ENCODE measurements around the gene PINLYP. TPM values are rescaled to one million over a fixed set of nuclear protein-coding genes. Genes with fewer than 3 reads are reported as not detected.
"Not testable (repeated sequence)": the region's sequence is repeated elsewhere in the genome, so short reads cannot be mapped to it uniquely, and the experiment has no call there.

The PINLYP gene
- total RNA-seq, 2 experiments from 2014 or later = 14.9 to 15.1 TPM

DNA sequence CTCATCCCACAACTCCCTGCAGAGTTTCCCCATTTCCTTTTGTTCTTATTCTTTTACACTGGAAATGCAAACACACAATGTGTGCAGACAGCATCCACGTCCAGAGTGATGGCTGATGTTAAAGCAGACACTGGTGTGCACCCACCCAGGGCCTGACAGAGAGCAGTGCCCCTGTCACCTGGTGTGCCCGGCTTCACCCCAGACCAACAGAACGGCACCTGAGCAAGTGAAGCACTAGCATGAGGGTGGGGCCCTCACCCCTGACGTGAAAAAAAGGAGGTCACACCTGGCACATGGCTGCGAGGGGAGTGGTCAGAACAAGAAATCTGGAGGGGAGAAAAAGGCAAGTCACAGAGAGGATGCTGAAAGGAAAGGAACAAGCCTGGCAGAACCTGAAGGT, 30.3 kb upstream of the PINLYP start:
- ChIA-PET POLR2A (no interaction called here), CTCF (interaction anchor here (0.6 kb wide), 1 partner anchor 91 kb away, joined by 3 read pairs; no protein-coding TSS in a partner anchor)

DNA sequence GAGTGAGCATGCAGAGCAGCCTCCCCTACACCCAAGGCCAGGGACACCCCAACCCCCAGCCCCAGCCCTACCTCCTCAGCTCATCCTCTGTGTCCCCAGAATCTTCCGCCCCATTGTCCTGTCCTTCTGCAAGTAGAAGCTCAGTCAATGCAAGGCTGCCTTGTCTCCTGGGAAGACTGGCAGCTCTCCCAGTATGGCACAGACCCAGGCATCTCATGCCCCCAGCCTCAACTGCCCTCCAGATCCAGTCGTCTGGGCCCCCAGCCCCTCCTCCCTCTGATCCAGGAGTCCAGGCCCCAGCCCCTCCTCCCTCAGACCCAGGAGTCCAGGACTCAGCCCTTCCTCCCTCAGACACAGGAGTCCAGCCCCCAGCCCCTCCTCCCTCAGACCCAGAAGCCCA, 29.6 kb upstream of the PINLYP start:
- CTCF ChIA-PET = no interaction called here

DNA sequence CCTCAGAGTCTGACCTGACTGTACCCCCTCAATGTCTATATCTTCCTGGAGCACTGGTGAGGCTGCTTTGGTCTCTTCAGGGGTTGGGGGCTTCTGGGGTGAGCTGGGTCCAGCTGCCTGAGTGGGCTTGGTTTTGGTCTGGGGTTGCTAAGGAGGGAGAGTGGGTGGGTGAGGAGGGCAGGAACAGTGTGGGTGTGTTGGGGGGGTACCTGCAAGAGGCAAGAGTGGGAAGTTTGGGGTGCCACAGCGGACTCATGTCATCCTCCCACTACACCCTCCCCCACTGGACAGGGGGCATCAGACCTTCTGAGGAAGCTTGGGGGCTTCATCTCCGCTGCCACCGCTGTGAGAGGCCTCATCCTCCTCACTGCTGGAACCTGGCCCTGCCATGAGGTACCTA, 29.0 kb upstream of the PINLYP start:
- ChIA-PET POLR2A (no interaction called here), CTCF (interaction anchor here (0.9 kb wide), 1 partner anchor 14 kb away, joined by 3 read pairs; the partner anchor contains the start of gene ZNF575)

More for the DNA sequence above, 29.6 kb upstream of the PINLYP start:
- POLR2A ChIA-PET = no interaction called here

DNA sequence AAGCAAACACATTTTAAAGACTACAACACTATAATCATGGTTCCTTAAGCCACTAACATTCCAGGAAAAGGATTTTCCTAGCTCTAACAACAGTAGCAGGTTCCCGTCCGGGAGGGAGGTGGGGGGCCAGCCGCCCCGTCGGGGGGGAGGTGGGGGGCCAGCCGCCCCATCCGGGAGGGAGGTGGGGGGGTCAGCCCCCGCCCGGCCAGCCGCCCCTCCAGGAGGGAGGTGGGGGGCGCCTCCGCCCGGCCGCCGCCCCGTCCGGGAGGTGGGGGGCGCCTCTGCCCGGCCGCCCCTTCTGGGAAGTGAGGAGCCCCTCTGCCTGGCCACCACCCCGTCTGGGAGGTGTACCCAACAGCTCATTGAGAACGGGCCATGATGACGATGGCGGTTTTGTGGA, 27.7 kb upstream of the PINLYP start:
- CTCF ChIA-PET, POLR2A ChIA-PET: not testable (repeated sequence)

GRCh38 chr19:43548706-43549105, 26.9 kb upstream of the PINLYP start:
- ChIA-PET POLR2A (no interaction called here), CTCF (interaction anchor here (0.7 kb wide), 1 partner anchor 13 kb away, joined by 4 read pairs; no protein-coding TSS in a partner anchor)

DNA sequence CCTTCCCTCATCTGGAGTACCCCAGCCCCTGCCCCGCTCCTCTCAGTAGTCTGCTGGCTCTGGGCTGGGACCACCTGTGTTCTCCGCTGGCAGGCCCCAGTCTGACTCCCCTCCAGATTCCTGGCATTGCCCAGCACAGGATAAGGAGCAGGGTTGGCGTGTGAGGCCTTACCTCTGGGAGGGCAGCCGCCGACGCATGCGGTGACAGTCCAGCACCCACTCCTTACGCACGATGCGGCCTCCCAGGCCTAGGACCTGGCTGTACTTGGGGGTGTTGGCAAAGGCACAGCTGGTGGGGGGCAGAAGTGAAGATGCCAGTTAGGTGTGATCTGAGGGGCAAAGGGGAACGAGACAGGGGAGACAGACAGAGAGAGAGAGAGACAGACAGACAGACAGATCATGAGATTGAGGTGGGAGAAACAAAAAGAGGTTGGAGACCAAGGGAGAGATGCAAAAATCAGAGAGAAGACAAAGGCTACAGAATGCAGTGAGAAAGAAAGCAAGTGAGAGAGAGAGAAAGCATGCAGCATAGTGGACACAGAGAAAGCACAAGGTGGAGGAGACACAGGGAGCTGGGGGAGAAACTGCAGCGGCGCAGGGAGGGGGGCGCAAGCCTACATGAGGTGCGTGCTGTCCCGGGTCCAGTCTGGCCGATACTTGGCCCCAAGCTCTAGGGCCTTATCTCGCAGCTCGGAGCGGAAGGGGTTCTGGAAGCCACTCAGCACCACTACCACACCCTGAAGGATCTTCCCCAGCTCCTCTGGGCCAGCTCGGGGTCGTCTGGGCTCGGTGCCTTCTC, 24.0 kb upstream of the PINLYP start:
- ChIA-PET CTCF (interaction anchor here (1.4 to 1.7 kb wide), 2 partner anchors 19 to 43 kb away, joined by 3 to 5 read pairs; no protein-coding TSS in a partner anchor), POLR2A (no interaction called here)

- CTCF ChIA-PET = interaction anchor here (1.4 to 1.7 kb wide), 2 partner anchors 19 to 42 kb away, joined by 3 to 5 read pairs; no protein-coding TSS in a partner anchor
- POLR2A ChIA-PET = no interaction called here
These were observed 23.5 kb upstream of the PINLYP start for GRCh38 chr19:43552198-43552450.

DNA sequence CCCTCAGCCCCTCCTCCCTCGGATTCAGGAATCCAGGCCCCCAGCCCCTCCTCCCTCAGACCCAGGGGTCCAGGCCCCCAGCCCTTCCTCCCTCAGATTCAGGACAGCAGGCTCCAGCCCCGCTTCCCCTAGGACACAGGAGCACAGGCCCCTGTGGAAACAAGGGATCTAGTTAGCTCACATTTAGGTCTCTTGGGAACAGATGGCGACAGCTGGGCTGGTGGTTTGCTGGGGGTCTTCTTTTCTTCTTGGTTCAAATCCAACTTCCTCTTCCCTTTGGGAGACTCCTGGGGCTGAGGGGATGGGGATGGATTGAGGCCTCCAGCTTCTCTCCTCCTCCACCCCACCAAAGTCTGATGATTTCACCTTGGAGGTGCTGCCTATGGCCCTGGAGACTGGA, 23.0 kb upstream of the PINLYP start:
- POLR2A ChIA-PET = no interaction called here
- CTCF ChIA-PET = interaction anchor here (1.4 to 1.8 kb wide), 2 partner anchors 25 to 42 kb away, joined by 3 to 4 read pairs; no protein-coding TSS in a partner anchor

GRCh38 chr19:43553656-43554055, 21.9 kb upstream of the PINLYP start:
- ChIA-PET POLR2A (interaction anchor here (0.6 kb wide), 1 partner anchor 26 kb away, joined by 3 read pairs; no protein-coding TSS in a partner anchor), CTCF (interaction anchor here (0.7 to 2.5 kb wide), 4 partner anchors 26 to 106 kb away, joined by 3 to 27 read pairs (median 10); partner anchors contain the start of genes IRGQ and ZNF576)

GRCh38 chr19:43554317-43554895, 21.2 kb upstream of the PINLYP start:
- CTCF ChIA-PET = interaction anchor here (0.6 to 2.5 kb wide), 14 partner anchors 11 to 191 kb away, joined by 3 to 27 read pairs (median 4); partner anchors contain the start of genes IRGQ, PHLDB3, ZNF575 and ZNF576
- POLR2A ChIA-PET = interaction anchor here (0.6 to 2.1 kb wide), 3 partner anchors 26 to 40 kb away, joined by 3 to 8 read pairs (median 3); no protein-coding TSS in a partner anchor

DNA sequence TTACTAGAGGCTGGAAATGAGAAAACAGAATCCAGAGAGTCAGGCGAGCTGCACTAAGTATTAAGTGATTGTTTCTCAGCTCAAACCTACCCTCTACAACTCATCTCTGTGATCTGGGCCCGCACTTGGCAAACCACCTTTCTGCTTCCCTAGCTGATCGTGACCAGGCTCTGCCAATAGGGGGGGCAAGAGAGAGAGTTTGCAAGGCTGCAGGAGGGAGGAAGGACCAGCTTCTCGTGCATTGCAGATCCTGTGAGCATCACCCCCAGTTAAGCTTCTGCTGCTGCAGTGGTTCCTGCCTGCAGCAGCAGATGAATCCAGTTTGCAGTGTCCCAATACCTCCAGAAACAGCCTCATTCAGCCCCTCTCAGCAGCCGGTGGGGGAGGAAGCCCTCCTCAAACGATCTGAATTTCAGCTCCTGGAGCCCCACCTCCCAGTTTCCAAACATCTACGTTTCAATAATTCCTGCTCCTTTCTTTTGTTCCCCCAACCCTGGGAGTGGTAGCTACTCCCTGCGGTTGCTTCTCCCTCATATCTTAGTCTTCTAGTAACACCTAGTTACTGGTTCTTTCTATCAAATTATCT, 20.3 kb upstream of the PINLYP start:
- ChIA-PET POLR2A (interaction anchor here (0.6 to 2.1 kb wide), 3 partner anchors 24 to 39 kb away, joined by 3 to 8 read pairs (median 3); no protein-coding TSS in a partner anchor), CTCF (interaction anchor here (0.6 to 2.5 kb wide), 18 partner anchors 10 to 190 kb away, joined by 3 to 27 read pairs (median 4); partner anchors contain the start of genes IRGQ, PHLDB3, ZNF575 and ZNF576)

DNA sequence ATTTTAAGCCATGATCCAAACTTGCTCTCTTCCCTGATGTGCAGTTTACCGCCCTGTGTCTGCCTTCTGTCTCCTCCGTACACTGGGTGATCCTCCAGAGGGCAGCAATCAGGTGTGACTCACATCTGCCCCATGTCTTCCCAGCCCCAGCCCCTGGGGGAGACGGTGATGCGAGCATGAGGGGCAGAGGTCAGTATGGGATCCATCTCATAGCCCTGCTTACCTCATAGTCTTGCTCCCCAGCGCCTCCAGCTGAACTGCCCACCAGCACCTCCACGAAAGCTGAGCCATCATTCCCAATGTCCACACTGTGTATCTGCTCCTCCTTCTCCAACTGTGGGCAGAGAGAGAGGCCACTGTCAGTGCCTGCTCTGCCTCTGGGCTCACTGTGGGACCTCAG, 14.9 kb upstream of the PINLYP start:
- ChIA-PET CTCF (interaction anchor here (0.9 kb wide), 1 partner anchor 36 kb away, joined by 3 read pairs; the partner anchor contains the start of gene ZNF576), POLR2A (no interaction called here)

DNA sequence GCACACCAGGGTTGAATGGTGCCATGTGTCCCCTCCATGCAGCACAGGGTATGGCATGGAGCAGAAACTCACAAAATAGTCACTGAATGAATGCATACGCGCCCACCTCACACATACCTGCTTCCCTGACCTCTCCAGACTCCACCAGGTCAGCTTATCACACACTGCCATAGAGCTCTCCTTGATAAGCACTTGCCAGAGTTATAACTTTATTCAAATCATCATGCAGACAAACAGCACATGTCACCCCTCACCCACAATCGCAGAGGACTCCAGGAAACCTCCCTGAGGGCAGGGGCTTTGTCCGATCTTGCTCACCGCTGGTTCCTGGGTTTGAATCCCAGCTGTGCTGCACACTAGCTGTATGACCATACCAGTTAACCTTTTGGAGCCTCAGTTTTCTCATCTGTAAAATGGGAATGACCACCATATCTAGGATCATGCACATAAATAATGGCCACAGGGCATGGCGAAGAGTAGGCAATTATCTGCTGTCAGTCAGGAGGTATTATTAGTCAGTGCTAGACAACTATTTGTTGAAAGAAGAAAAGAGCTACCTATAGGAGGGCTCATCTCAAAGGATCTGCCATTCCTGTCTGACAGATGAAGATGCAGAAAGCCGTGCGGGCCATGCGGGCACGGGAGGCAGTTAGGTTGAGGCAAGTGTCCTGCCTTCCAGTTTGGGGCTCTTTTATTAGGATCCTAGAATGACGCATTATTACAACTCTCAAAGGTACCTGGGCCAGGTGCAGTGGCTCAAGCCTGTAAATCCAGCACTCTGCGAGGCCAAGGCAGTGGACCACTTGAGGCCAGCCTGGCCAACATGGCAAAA, 14.2 kb upstream of the PINLYP start:
- ChIA-PET POLR2A (no interaction called here), CTCF (interaction anchor here (1.9 kb wide), 1 partner anchor 34 kb away, joined by 8 read pairs; the partner anchor contains the start of gene IRGQ)

- ChIA-PET CTCF (interaction anchor here (1.9 kb wide), 1 partner anchor 33 kb away, joined by 8 read pairs; the partner anchor contains the start of gene IRGQ), POLR2A (interaction anchor here (0.6 kb wide), 1 partner anchor 58 kb away, joined by 4 read pairs; no protein-coding TSS in a partner anchor)
These were observed 13.3 kb upstream of the PINLYP start for GRCh38 chr19:43562226-43562697.

GRCh38 chr19:43562698-43563241, 12.8 kb upstream of the PINLYP start:
- ChIA-PET POLR2A (interaction anchor here (0.6 kb wide), 1 partner anchor 59 kb away, joined by 4 read pairs; no protein-coding TSS in a partner anchor), CTCF (interaction anchor here (1.9 kb wide), 1 partner anchor 32 kb away, joined by 8 read pairs; the partner anchor contains the start of gene IRGQ)

- CTCF ChIA-PET = interaction anchor here (0.9 to 2.7 kb wide), 2 partner anchors 8 to 31 kb away, joined by 3 to 10 read pairs; no protein-coding TSS in a partner anchor
- POLR2A ChIA-PET = interaction anchor here (0.8 kb wide), 1 partner anchor 11 kb away, joined by 3 read pairs; the partner anchor contains the start of genes PINLYP and XRCC1
These were observed 11.7 kb upstream of the PINLYP start for GRCh38 chr19:43563816-43564457.

DNA sequence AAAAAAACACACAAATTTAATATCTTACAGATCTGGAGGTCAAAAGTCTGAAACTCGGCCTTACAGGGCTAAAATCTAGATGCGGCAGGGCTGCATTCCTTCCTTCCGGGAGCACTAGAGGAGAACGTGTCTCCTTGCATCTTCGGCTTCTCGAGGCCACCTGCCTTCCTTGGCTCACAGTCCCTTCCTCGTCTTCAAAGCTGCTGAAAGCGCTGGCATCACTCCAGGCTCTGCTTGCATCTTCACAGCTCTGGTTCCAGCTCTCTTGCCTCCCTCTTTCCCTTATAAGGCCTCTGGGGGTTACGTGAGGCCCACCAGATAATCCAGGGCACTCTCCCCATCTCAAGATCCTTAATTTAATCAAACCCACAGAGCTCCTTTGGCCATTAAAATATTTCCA, 10.8 kb upstream of the PINLYP start:
- ChIA-PET CTCF (interaction anchor here (0.6 to 2.7 kb wide), 2 partner anchors 9 to 44 kb away, joined by 3 to 10 read pairs; no protein-coding TSS in a partner anchor), POLR2A (no interaction called here)

GRCh38 chr19:43569657-43570056, 5.9 kb upstream of the PINLYP start:
- CTCF ChIA-PET = interaction anchor here (1.1 to 1.3 kb wide), 2 partner anchors 14 to 25 kb away, joined by 3 read pairs; no protein-coding TSS in a partner anchor
- POLR2A ChIA-PET = no interaction called here

Measured in activated CD8-positive, alpha-beta memory T cell treated with anti-CD3 and anti-CD28 coated beads for 36 hours (primary cell).